B cell (primary cell): ENCODE data around the gene LZTFL1. TPM values are rescaled to one million over a fixed set of nuclear protein-coding genes. Genes with fewer than 3 reads are reported as not detected.

Source experiments
- ATAC-seq: fragments of 200-7000 bp; cut with Tn5 transposase; one replicate; pipeline ENCODE4 v1.10.0; 2021; ENCODE audit warnings: low read depth, mild to moderate bottlenecking, moderate number of reproducible peaks, moderate library complexity
- CTCF ChIA-PET: fragments of 350-600 bp; sonication (Branson Sonifier 250); formaldehyde crosslinking; loops from one replicate; lab custom pipeline; 2021; ENCODE audit warnings: antibody characterized with exemption, inconsistent platforms; lab: Charles Lee
- POLR2A ChIA-PET: fragments of 350-600 bp; sonication (Branson Sonifier 250); formaldehyde crosslinking; loops from one replicate; lab custom pipeline; 2021; ENCODE audit warnings: antibody characterized with exemption; lab: Charles Lee
- DNase-seq: peaks from one replicate; pipeline ENCODE4 v3.0.0; 2013
- H2AFZ ChIP-seq: 2 replicates; pipeline ENCODE4 v1.6.1; 2012; ENCODE audit warnings: mild to moderate bottlenecking, low read depth, low read length; ENCODE audit not compliant: insufficient read depth, poor library complexity, severe bottlenecking
- H3K27ac ChIP-seq, 2 donors: 1 replicate in 1 of 2; 2 replicates in 1 of 2; pipeline ENCODE4 v1.5.1; 2012 to 2013; ENCODE audit warnings: low read length in 2 of 2, mild to moderate bottlenecking in 2 of 2, moderate library complexity in 1 of 2
- H3K27me3 ChIP-seq, 4 experiments: fragments of 200-600 bp in 1 of 4; sonication (generic) in 1 of 4; replicated peaks in 1 of 4; 1 replicate in 2 of 4; 2 replicates in 2 of 4; pipeline versions ENCODE4 v1.6.1 to v1.7.0; 2013 to 2016; ENCODE audit warnings: low read length in 3 of 4, mild to moderate bottlenecking in 2 of 4, mixed read lengths in 1 of 4, moderate library complexity in 1 of 4; ENCODE audit not compliant: insufficient read depth in 4 of 4, control insufficient read depth in 3 of 4; ENCODE audit errors: control extremely low read depth in 1 of 4
- H3K36me3 ChIP-seq, 2 experiments: replicated peaks in 1 of 2; 1 replicate in 1 of 2; 2 replicates in 1 of 2; pipeline versions ENCODE4 v1.6.1 to v1.7.1; 2013; ENCODE audit warnings: low read length in 1 of 2; ENCODE audit not compliant: insufficient read depth in 2 of 2, control insufficient read depth in 1 of 2; ENCODE audit errors: control extremely low read depth in 1 of 2, extremely low read depth in 1 of 2
- H3K4me1 ChIP-seq, 2 donors: fragments of 200-600 bp in 1 of 2; sonication (generic) in 1 of 2; 1 replicate in 1 of 2; 2 replicates in 1 of 2; pipeline versions ENCODE4 v1.5.1 to v1.6.1; 2013 to 2017; ENCODE audit warnings: low read length in 2 of 2; ENCODE audit not compliant: control insufficient read depth in 2 of 2, insufficient read depth in 2 of 2
- H3K4me2 ChIP-seq: replicated peaks from 2 replicates; pipeline ENCODE3; 2012; ENCODE audit warnings: mild to moderate bottlenecking, low read depth, low read length; ENCODE audit not compliant: poor library complexity, severe bottlenecking
- H3K4me3 ChIP-seq, 5 experiments: fragments of 200-600 bp in 1 of 5; sonication (generic) in 1 of 5; 1 replicate in 3 of 5; 2 replicates in 2 of 5; pipeline versions ENCODE4 v1.5.1 to v1.7.0; 2011 to 2016; ENCODE audit warnings: low read length in 4 of 5, mild to moderate bottlenecking in 4 of 5, low read depth in 2 of 5, control low read depth in 1 of 5, moderate library complexity in 1 of 5; ENCODE audit not compliant: insufficient read depth in 1 of 5; ENCODE audit errors: control extremely low read depth in 1 of 5, extremely low read depth in 1 of 5
- H3K79me2 ChIP-seq: fragments of 200-600 bp; sonication (generic); one replicate; pipeline ENCODE4 v1.6.0; 2016; ENCODE audit warnings: low read length; ENCODE audit not compliant: control insufficient read depth, insufficient read depth
- H3K9ac ChIP-seq: fragments of 200-600 bp; sonication (generic); 2 replicates; pipeline ENCODE4 v1.6.1; 2017; ENCODE audit warnings: mild to moderate bottlenecking, low read length, moderate library complexity
- H3K9me3 ChIP-seq, 3 donors: one replicate each; pipeline versions ENCODE4 v1.6.1 to v1.7.1; 2013; ENCODE audit warnings: low read length in 2 of 3; ENCODE audit not compliant: control insufficient read depth in 2 of 3, insufficient read depth in 1 of 3; ENCODE audit errors: control extremely low read depth in 1 of 3
- H4K20me1 ChIP-seq: 2 replicates; pipeline ENCODE4 v1.6.0; 2012; ENCODE audit warnings: mild to moderate bottlenecking, low read length; ENCODE audit not compliant: insufficient read depth, control insufficient read depth, poor library complexity, severe bottlenecking
- H3K27ac Mint-ChIP-seq: one replicate; pipeline ENCODE4 v1.8.0; 2021; ENCODE audit warnings: mixed read lengths
- H3K27me3 Mint-ChIP-seq: one replicate; pipeline ENCODE4 v1.8.0; 2021; ENCODE audit warnings: mixed read lengths
- H3K4me1 Mint-ChIP-seq: one replicate; pipeline ENCODE4 v1.8.0; 2021; ENCODE audit warnings: mixed read lengths
- H3K4me3 Mint-ChIP-seq: one replicate; pipeline ENCODE4 v1.8.0; 2021; ENCODE audit warnings: mixed read lengths
- H3K9me3 Mint-ChIP-seq: one replicate; pipeline ENCODE4 v1.8.0; 2022; ENCODE audit warnings: mixed read lengths; ENCODE audit not compliant: insufficient read depth
- EZH2 ChIP-seq: IDR thresholded peaks from 2 replicates; pipeline ENCODE4 v1.6.1; 2012; ENCODE audit warnings: borderline replicate concordance, low read depth, mild to moderate bottlenecking, moderate library complexity, low read length; ENCODE audit not compliant: insufficient read depth, poor library complexity, severe bottlenecking
- WGBS: methylation state at CpG from one replicate; pipeline ENCODE4 v1.1.5; 2013; ENCODE audit warnings: missing lambda C conversion rate; ENCODE audit not compliant: insufficient coverage; 5-methylcytosine and 5-hydroxymethylcytosine counted together
- intact Hi-C: fragments of 100-400 bp; cut with micrococcal nuclease; formaldehyde crosslinking; loops from one replicate; pipeline ENCODE4 v1.10.0; 2022
- polyA plus RNA-seq: library from polyadenylated mRNA; depleted of rRNA; stranded (reverse); fragments of >200 nt; gene quantifications from 2 replicates; pipeline ENCODE4 v1.2.3, GENCODE V29; 2012
- total RNA-seq, 2 donors: library from RNA; stranded (reverse); fragments of 120-200 nt in 1 of 2; gene quantifications; 1 replicate in 1 of 2; 2 replicates in 1 of 2; pipeline versions ENCODE4 v1.2.3 to v1.2.4, GENCODE V29; 2013 to 2022
- TF ChIP-seq, protein P1 (sequence below): fragments of 200-600 bp; IDR thresholded peaks from one replicate; pipeline ENCODE4 v1.8.0; 2022; ENCODE audit warnings: antibody characterized with exemption, mild to moderate bottlenecking

LZTFL1 gene
- total and polyA plus RNA-seq, 2 donors (not counting 1 experiment from before 2014, with no cell fraction given), result 16.5 to 17.8 TPM

DNA sequence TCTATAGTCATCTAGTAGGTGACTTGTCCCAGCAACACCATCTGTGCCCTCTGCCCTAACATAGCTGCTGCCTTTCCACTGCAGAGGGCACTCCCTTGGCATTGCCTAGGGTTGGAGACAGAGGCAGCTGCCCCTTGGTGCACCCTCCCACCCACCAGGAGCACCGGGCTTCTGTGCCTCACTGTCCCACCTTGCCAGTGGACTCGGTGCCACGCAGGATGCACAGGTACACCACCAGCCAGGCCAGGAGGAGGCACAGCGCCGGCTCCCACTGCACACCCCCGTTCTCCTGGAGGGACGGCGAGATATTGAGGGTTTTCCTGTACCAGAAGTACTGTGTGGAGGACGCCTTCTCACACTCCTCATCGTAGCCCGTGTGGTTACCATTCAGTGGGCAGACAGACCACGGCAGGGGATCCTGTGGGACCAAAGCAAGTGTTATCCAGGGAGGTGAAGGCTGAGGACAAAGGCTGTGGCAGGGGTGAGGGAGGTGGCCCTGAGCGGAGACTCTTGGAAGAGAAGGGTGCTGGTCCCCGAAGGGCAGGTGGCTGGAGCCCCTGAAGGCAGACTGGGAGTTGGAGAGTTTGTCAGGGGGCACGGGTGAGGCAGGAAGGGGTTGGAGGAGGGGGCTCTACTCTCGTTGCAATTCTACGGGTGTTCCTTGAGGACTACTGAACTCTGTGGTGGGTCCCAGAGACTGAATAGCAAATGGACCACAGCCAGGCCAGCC is 66.2 kb downstream of the LZTFL1 start:
- intact Hi-C loops, result no loop called here
- WGBS, result 94% methylated on average over 17 of the region's 17 CpGs
- Mint-ChIP-seq H3K4me1 (no peaks in the 10 kb centered on the region), H3K27ac (no peak overlapping the region), H3K27me3 (peaks cover 9% of the 10 kb centered on the region), H3K4me3 (no peak overlapping the region), H3K9me3 (no peaks in the 10 kb centered on the region)
- ChIA-PET POLR2A (no interaction called here), CTCF (no interaction called here)
- Histone ChIP-seq H3K4me3 (no peak overlapping the region), H3K27me3 (peaks cover 0 to 5% (median 0%) of the 10 kb centered on the region in 4 experiments), H3K79me2 (no peaks in the 10 kb centered on the region), H3K4me1 (no peaks in the 10 kb centered on the region), H2AFZ (no peak overlapping the region), H4K20me1 (no peaks in the 10 kb centered on the region), H3K9ac (no peak overlapping the region), H3K27ac (no peak overlapping the region), H3K4me2 (no peak overlapping the region), H3K9me3 (no peaks in the 10 kb centered on the region), H3K36me3 (no peaks in the 10 kb centered on the region)
- TF ChIP-seq, protein P1, sequence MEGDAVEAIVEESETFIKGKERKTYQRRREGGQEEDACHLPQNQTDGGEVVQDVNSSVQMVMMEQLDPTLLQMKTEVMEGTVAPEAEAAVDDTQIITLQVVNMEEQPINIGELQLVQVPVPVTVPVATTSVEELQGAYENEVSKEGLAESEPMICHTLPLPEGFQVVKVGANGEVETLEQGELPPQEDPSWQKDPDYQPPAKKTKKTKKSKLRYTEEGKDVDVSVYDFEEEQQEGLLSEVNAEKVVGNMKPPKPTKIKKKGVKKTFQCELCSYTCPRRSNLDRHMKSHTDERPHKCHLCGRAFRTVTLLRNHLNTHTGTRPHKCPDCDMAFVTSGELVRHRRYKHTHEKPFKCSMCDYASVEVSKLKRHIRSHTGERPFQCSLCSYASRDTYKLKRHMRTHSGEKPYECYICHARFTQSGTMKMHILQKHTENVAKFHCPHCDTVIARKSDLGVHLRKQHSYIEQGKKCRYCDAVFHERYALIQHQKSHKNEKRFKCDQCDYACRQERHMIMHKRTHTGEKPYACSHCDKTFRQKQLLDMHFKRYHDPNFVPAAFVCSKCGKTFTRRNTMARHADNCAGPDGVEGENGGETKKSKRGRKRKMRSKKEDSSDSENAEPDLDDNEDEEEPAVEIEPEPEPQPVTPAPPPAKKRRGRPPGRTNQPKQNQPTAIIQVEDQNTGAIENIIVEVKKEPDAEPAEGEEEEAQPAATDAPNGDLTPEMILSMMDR, result no peak
- TF ChIP-seq EZH2, result no peak
- no peak for DNase-seq
- ATAC-seq, result no peak
